HEK293 (cell line): ENCODE results near the gene FSCN2.
A peak's percentile ranks its signal among the peaks of the same experiment; 100 is the strongest.

Experiments
- GLI2 ChIP-seq: fragments of 450-650 bp; formaldehyde crosslinking; IDR thresholded peaks from 2 replicates; pipeline ENCODE4; 2017; ENCODE audit warnings: missing biosample characterization, missing genetic modification characterization, low read depth, borderline replicate concordance
- GLIS1 ChIP-seq: fragments of 450-650 bp; formaldehyde crosslinking; IDR thresholded peaks from 2 replicates; pipeline ENCODE4 v1.5.1; 2016; ENCODE audit warnings: missing biosample characterization, missing genetic modification characterization
- HOXD13 ChIP-seq: sonication (generic); formaldehyde crosslinking; IDR thresholded peaks from 2 replicates; pipeline ENCODE4 v1.8.0; 2022; ENCODE audit warnings: missing genetic modification reagents, borderline replicate concordance
- INSM2 ChIP-seq: fragments of 450-650 bp; formaldehyde crosslinking; IDR thresholded peaks from 2 replicates; pipeline ENCODE4 v1.5.1; 2016; ENCODE audit warnings: missing biosample characterization, missing genetic modification characterization
- KLF9 ChIP-seq: fragments of 450-650 bp; formaldehyde crosslinking; IDR thresholded peaks from 2 replicates; pipeline ENCODE4 v1.5.1; 2016; ENCODE audit warnings: missing biosample characterization, missing genetic modification characterization, low read depth
- PATZ1 ChIP-seq: fragments of 450-650 bp; formaldehyde crosslinking; IDR thresholded peaks from 2 replicates; pipeline ENCODE4 v1.5.1; 2016; ENCODE audit warnings: missing biosample characterization, missing genetic modification characterization
- PRDM4 ChIP-seq: fragments of 450-650 bp; formaldehyde crosslinking; IDR thresholded peaks from 2 replicates; pipeline ENCODE4 v1.5.1; 2017; ENCODE audit warnings: missing biosample characterization, missing genetic modification characterization
- ZBTB21 ChIP-seq: fragments of 450-650 bp; formaldehyde crosslinking; IDR thresholded peaks from 2 replicates; pipeline ENCODE4 v1.5.1; 2017; ENCODE audit warnings: missing biosample characterization, missing genetic modification characterization
- ZBTB26 ChIP-seq: fragments of 450-650 bp; formaldehyde crosslinking; optimal IDR thresholded peaks from 2 replicates; pipeline ENCODE3; 2016; ENCODE audit warnings: missing biosample characterization, mild to moderate bottlenecking, missing genetic modification characterization
- ZNF133 ChIP-seq: fragments of 450-650 bp; formaldehyde crosslinking; IDR thresholded peaks from 2 replicates; pipeline ENCODE4 v1.5.1; 2016; ENCODE audit warnings: missing biosample characterization, missing genetic modification characterization
- ZNF148 ChIP-seq: fragments of 450-650 bp; formaldehyde crosslinking; IDR thresholded peaks from 2 replicates; pipeline ENCODE4 v1.5.0; 2017; ENCODE audit warnings: missing biosample characterization, missing genetic modification characterization, borderline replicate concordance
- ZNF266 ChIP-seq: fragments of 450-650 bp; formaldehyde crosslinking; IDR thresholded peaks from 2 replicates; pipeline ENCODE4 v1.5.1; 2016; ENCODE audit warnings: missing biosample characterization, missing genetic modification characterization, low read depth
- ZNF394 ChIP-seq: fragments of 450-650 bp; formaldehyde crosslinking; IDR thresholded peaks from 2 replicates; pipeline ENCODE4 v1.5.1; 2016; ENCODE audit warnings: missing biosample characterization, missing genetic modification characterization, mild to moderate bottlenecking, moderate library complexity, borderline replicate concordance
- ZNF416 ChIP-seq: fragments of 450-650 bp; formaldehyde crosslinking; IDR thresholded peaks from 2 replicates; pipeline ENCODE4 v1.5.1; 2016; ENCODE audit warnings: missing biosample characterization, missing genetic modification characterization
- ZNF548 ChIP-seq: fragments of 450-650 bp; formaldehyde crosslinking; IDR thresholded peaks from 2 replicates; pipeline ENCODE4 v1.5.1; 2016; ENCODE audit warnings: missing biosample characterization, missing genetic modification characterization
- ZNF571 ChIP-seq: fragments of 450-650 bp; formaldehyde crosslinking; IDR thresholded peaks from 2 replicates; pipeline ENCODE4 v1.5.0; 2017; ENCODE audit warnings: missing biosample characterization, missing genetic modification characterization
- ZNF623 ChIP-seq: fragments of 450-650 bp; formaldehyde crosslinking; IDR thresholded peaks from 2 replicates; pipeline ENCODE4 v1.5.1; 2016; ENCODE audit warnings: missing biosample characterization, missing genetic modification characterization
- ZNF660 ChIP-seq: fragments of 450-650 bp; IDR thresholded peaks from 2 replicates; pipeline ENCODE4 v1.5.1; 2018; ENCODE audit warnings: missing biosample characterization, mild to moderate bottlenecking, missing genetic modification characterization
- ZNF677 ChIP-seq: fragments of 450-650 bp; IDR thresholded peaks from 2 replicates; pipeline ENCODE4 v1.5.0; 2018; ENCODE audit warnings: missing biosample characterization, mild to moderate bottlenecking, missing genetic modification characterization, moderate library complexity
- ZNF704 ChIP-seq: fragments of 450-650 bp; formaldehyde crosslinking; IDR thresholded peaks from 2 replicates; pipeline ENCODE4 v1.5.1; 2016; ENCODE audit warnings: missing biosample characterization, missing genetic modification characterization
- ZNF830 ChIP-seq: fragments of 450-650 bp; IDR thresholded peaks from 2 replicates; pipeline ENCODE4 v1.5.0; 2018; ENCODE audit warnings: missing biosample characterization, missing genetic modification characterization, low read depth, mild to moderate bottlenecking, moderate library complexity
- ZNF843 ChIP-seq: fragments of 450-650 bp; formaldehyde crosslinking; IDR thresholded peaks from 2 replicates; pipeline ENCODE4 v1.5.1; 2016; ENCODE audit warnings: missing biosample characterization, missing genetic modification characterization
- ZSCAN16 ChIP-seq: fragments of 450-650 bp; formaldehyde crosslinking; IDR thresholded peaks from 2 replicates; pipeline ENCODE4 v1.5.1; 2016; ENCODE audit warnings: missing biosample characterization, missing genetic modification characterization
- TF ChIP-seq, protein P1 (sequence below): fragments of 450-650 bp; formaldehyde crosslinking; IDR thresholded peaks from 2 replicates; pipeline ENCODE4 v1.5.1; 2017; ENCODE audit warnings: missing biosample characterization, missing genetic modification characterization
- TF ChIP-seq, protein P2 (sequence below): fragments of 450-650 bp; formaldehyde crosslinking; IDR thresholded peaks from 2 replicates; pipeline ENCODE4; 2016; ENCODE audit warnings: missing biosample characterization, missing genetic modification characterization

FSCN2 gene

GRCh38 chr17:81553616-81554181, 25.5 kb downstream of the FSCN2 start (continued):
- TF ChIP-seq PRDM4 (tag by site-specific recombination) (no peak), ZBTB21 (tag by site-specific recombination) (0 out of 2 replicates have a peak, but pooled peaks have one; percentile 18), ZNF548 (tag by site-specific recombination) (no peak), GLI2 (no peak), PATZ1 (tag by site-specific recombination) (peak; percentile 89), INSM2 (tag by site-specific recombination) (peak; percentile 84), ZNF660 (tag by site-specific recombination) (peak; percentile 96), ZBTB26 (tag by site-specific recombination) (no peak), KLF9 (tag by site-specific recombination) (0 out of 2 replicates have a peak, but pooled peaks have one; percentile 15), ZNF133 (tag by site-specific recombination) (no peak), ZNF623 (tag by site-specific recombination) (no peak), ZNF148 (tag by site-specific recombination) (no peak), ZNF830 (tag by site-specific recombination) (no peak), ZNF571 (no peak), ZNF704 (tag by site-specific recombination) (no peak), ZNF843 (tag by site-specific recombination) (0 out of 2 replicates have a peak, but pooled peaks have one; percentile 40), HOXD13 (no peak), ZNF677 (tag by site-specific recombination) (no peak), GLIS1 (tag by site-specific recombination) (peak; percentile 77), ZSCAN16 (tag by site-specific recombination) (no peak), ZNF394 (peak; percentile 66; the same call in 1 of the 2 replicates), ZNF266 (no peak), ZNF416 (tag by site-specific recombination) (no peak)
- TF ChIP-seq, protein P1, sequence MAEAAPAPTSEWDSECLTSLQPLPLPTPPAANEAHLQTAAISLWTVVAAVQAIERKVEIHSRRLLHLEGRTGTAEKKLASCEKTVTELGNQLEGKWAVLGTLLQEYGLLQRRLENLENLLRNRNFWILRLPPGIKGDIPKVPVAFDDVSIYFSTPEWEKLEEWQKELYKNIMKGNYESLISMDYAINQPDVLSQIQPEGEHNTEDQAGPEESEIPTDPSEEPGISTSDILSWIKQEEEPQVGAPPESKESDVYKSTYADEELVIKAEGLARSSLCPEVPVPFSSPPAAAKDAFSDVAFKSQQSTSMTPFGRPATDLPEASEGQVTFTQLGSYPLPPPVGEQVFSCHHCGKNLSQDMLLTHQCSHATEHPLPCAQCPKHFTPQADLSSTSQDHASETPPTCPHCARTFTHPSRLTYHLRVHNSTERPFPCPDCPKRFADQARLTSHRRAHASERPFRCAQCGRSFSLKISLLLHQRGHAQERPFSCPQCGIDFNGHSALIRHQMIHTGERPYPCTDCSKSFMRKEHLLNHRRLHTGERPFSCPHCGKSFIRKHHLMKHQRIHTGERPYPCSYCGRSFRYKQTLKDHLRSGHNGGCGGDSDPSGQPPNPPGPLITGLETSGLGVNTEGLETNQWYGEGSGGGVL (tag by site-specific recombination), result peak; percentile 93
- TF ChIP-seq, protein P2, sequence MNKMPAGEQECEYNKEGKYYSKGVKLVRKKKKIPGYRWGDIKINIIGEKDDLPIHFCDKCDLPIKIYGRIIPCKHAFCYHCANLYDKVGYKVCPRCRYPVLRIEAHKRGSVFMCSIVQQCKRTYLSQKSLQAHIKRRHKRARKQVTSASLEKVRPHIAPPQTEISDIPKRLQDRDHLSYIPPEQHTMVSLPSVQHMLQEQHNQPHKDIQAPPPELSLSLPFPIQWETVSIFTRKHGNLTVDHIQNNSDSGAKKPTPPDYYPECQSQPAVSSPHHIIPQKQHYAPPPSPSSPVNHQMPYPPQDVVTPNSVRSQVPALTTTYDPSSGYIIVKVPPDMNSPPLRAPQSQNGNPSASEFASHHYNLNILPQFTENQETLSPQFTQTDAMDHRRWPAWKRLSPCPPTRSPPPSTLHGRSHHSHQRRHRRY, result no peak
